GM12878 (cell line): ENCODE results near the gene DOCK1. TPM values are rescaled to one million over a fixed set of nuclear protein-coding genes. Genes with fewer than 3 reads are reported as not detected.

Experiments used
- ATAC-seq: fragments of 200-7000 bp; cut with Tn5 transposase; 3 replicates; pipeline ENCODE4 v1.9.1; 2020; ENCODE audit warnings: mild to moderate bottlenecking, moderate library complexity
- BruUV-seq: library from RNA; stranded (reverse); fragments of 400-500 nt; replicated peaks from 2 replicates; lab custom pipeline; 2021; lab: Mats Ljungman, UMichigan
- CTCF ChIA-PET: fragments of 300-600 bp; sonication (Branson Sonifier 250); formaldehyde crosslinking; extraction: SDS; loops from one replicate; lab custom pipeline; 2021; ENCODE audit warnings: inconsistent platforms; lab: Yijun Ruan, JAX
- POLR2A ChIA-PET: fragments of 350-600 bp; formaldehyde crosslinking; extraction: SDS; loops from one replicate; lab custom pipeline; 2021; ENCODE audit warnings: inconsistent platforms; lab: Charles Lee
- RAD21 ChIA-PET: fragments of 300-600 bp; sonication (Branson Sonifier 250); formaldehyde crosslinking; loops from one replicate; lab custom pipeline; 2023; ENCODE audit warnings: antibody characterized with exemption; ENCODE audit not compliant: unreplicated experiment; lab: Charles Lee
- SMC1A ChIA-PET: fragments of 300-600 bp; sonication (Branson Sonifier 250); formaldehyde crosslinking; loops from one replicate; lab custom pipeline; 2023; ENCODE audit not compliant: unreplicated experiment, uncharacterized antibody; lab: Charles Lee
- DNase-seq: peaks from one replicate; pipeline ENCODE4 v3.0.0-alpha.2; 2011; ENCODE audit warnings: low read depth, low spot score
- FAIRE-seq: peaks from 3 replicates; lab custom pipeline; 2011; peaks lifted over from hg19 to GRCh38; lab: Jason Lieb, UNC
- H2AFZ ChIP-seq: 2 replicates; pipeline ENCODE4 v1.6.0; 2011; ENCODE audit warnings: low read depth, low read length, control low read depth; ENCODE audit not compliant: control insufficient read depth
- H3K27ac ChIP-seq: 2 replicates; pipeline ENCODE4 v1.5.1; 2011; ENCODE audit warnings: control low read depth; ENCODE audit not compliant: control insufficient read depth, insufficient read depth
- H3K27me3 ChIP-seq, 2 experiments: replicated peaks in 1 of 2; 2 replicates each; pipeline versions ENCODE4 v1.6.0 to v1.6.1; 2011; ENCODE audit warnings: low read length in 1 of 2; ENCODE audit not compliant: control insufficient read depth in 2 of 2, insufficient read depth in 2 of 2
- H3K36me3 ChIP-seq, 2 experiments: 2 replicates each; pipeline ENCODE4 v1.5.1; 2011; ENCODE audit warnings: low read length in 1 of 2; ENCODE audit not compliant: control insufficient read depth in 2 of 2, insufficient read depth in 2 of 2
- H3K4me1 ChIP-seq: 2 replicates; pipeline ENCODE4 v1.6.1; 2011; ENCODE audit warnings: mild to moderate bottlenecking, low read length, moderate library complexity, mixed read lengths; ENCODE audit not compliant: control insufficient read depth, insufficient read depth
- H3K4me2 ChIP-seq: 2 replicates; pipeline ENCODE4 v1.6.0; 2011; ENCODE audit warnings: control low read depth; ENCODE audit not compliant: control insufficient read depth, insufficient read depth
- H3K4me3 ChIP-seq: fragments of 200-600 bp; sonication (generic); 2 replicates; pipeline ENCODE4 v1.5.1; 2016
- H3K79me2 ChIP-seq: 2 replicates; pipeline ENCODE4 v1.6.0; 2011; ENCODE audit warnings: low read length; ENCODE audit not compliant: control insufficient read depth, insufficient read depth
- H3K9ac ChIP-seq: 2 replicates; pipeline ENCODE4 v1.8.0; 2011; ENCODE audit warnings: low read length, control low read depth, mixed read lengths; ENCODE audit not compliant: control insufficient read depth, insufficient read depth
- H3K9me3 ChIP-seq: replicated peaks from 3 replicates; pipeline ENCODE4 v1.5.1; 2011; ENCODE audit warnings: mild to moderate bottlenecking, low read length; ENCODE audit not compliant: control insufficient read depth, insufficient read depth
- H4K20me1 ChIP-seq: 2 replicates; pipeline ENCODE4 v1.6.0; 2011; ENCODE audit not compliant: control insufficient read depth, insufficient read depth
- ATF7 ChIP-seq: fragments of 450-650 bp; IDR thresholded peaks from 2 replicates; pipeline ENCODE4 v1.6.1; 2016; ENCODE audit warnings: low read depth, mild to moderate bottlenecking
- HCFC1 ChIP-seq: fragments of 150-350 bp; IDR thresholded peaks from 2 replicates; pipeline ENCODE4 v1.6.1; 2014; ENCODE audit warnings: low read length
- MEF2A ChIP-seq: IDR thresholded peaks from 2 replicates; pipeline ENCODE4 v1.6.1; 2011; ENCODE audit warnings: low read depth, mild to moderate bottlenecking, low read length, moderate library complexity; ENCODE audit not compliant: insufficient read depth
- TCF3 ChIP-seq: IDR thresholded peaks from 2 replicates; pipeline ENCODE4 v1.6.1; 2012; ENCODE audit warnings: low read depth, mild to moderate bottlenecking, low read length, borderline replicate concordance; ENCODE audit not compliant: insufficient read depth
- WGBS: methylation state at CpG from one replicate; pipeline ENCODE4 v1.1.6; 2016; ENCODE audit warnings: low lambda C conversion rate; ENCODE audit not compliant: insufficient replicate concordance, insufficient coverage; ENCODE audit errors: missing lambda C conversion rate; 5-methylcytosine and 5-hydroxymethylcytosine counted together
- in situ Hi-C: fragments of 300-500 bp; cut with MboI; formaldehyde crosslinking; loops from 9 replicates; pipeline ENCODE4 v1.14.3; 2018; ENCODE audit warnings: mixed read lengths
- intact Hi-C: fragments of 100-400 bp; cut with micrococcal nuclease; formaldehyde crosslinking; loops from one replicate; pipeline ENCODE4 v1.14.2; 2022; ENCODE audit not compliant: unreplicated experiment
- polyA plus RNA-seq, 11 experiments: library from polyadenylated mRNA; depleted of rRNA in 4 of 11; unstranded in 6 of 11; stranded (reverse) in 5 of 11; fragments of >200 nt; fragmentation: Nextera tagmentation in 4 of 11; fragmentation: Illumina TruSeq in 1 of 11; extraction: Ambion mirVana in 4 of 11; extraction: Trizol in 1 of 11; gene quantifications; 1 replicate in 1 of 11; 2 replicates in 10 of 11; pipeline versions ENCODE4 v1.2.1 to v1.2.3, GENCODE V29; 2011 to 2016; ENCODE audit warnings: inconsistent platforms in 2 of 11, missing spikeins in 2 of 11, low read depth in 1 of 11
- total RNA-seq, 4 experiments: library from RNA; depleted of rRNA in 3 of 4; stranded (reverse); fragments of >200 nt in 3 of 4; fragmentation: Illumina TruSeq in 1 of 4; extraction: Trizol in 1 of 4; gene quantifications; 2 replicates each; pipeline versions ENCODE4 v1.2.1 to v1.2.3, GENCODE V29; 2013 to 2021

DOCK1 gene
- total and polyA plus RNA-seq, 10 of the 15 experiments (the other 5 are each of a cell fraction or from before 2014, with no cell fraction given) = 0.05 to 0.18 TPM; not detected in 8

- H3K9me3 ChIP-seq = no peaks in the 10 kb centered on the region; the same call in 2 of the 3 replicates
- H3K79me2 ChIP-seq = no peaks in the 10 kb centered on the region
- no peak overlapping the region for H3K27ac ChIP-seq
- no peak for FAIRE-seq
- ChIA-PET POLR2A (no interaction called here), RAD21 (no interaction called here), CTCF (no interaction called here), SMC1A (no interaction called here)
- H3K27me3 ChIP-seq = no peaks in the 10 kb centered on the region
- intact Hi-C loops = no loop called here
- H2AFZ ChIP-seq = no peak overlapping the region
- no peaks in the 10 kb centered on the region for H3K4me1 ChIP-seq
- in situ Hi-C loops = no loop called here
- H4K20me1 ChIP-seq = no peaks in the 10 kb centered on the region
- H3K9ac ChIP-seq = no peak overlapping the region
- DNase-seq = no peak
- no TSS peak for BruUV-seq
- H3K4me2 ChIP-seq = no peak overlapping the region
- no peak for TF ChIP-seq ATF7
- no peak for TF ChIP-seq HCFC1
- no peak for TF ChIP-seq TCF3
- ATAC-seq = no peak
- no peaks in the 10 kb centered on the region for H3K36me3 ChIP-seq
- 48% methylated on average over 11 of the region's 11 CpGs for WGBS
- H3K4me3 ChIP-seq = no peak overlapping the region
Measured at GRCh38 chr10:126972635-126973414, 67.6 kb downstream of the DOCK1 start.

GRCh38 chr10:126975221-126975620, 70.0 kb downstream of the DOCK1 start:
- Histone ChIP-seq H3K9ac (no peak overlapping the region), H3K79me2 (no peaks in the 10 kb centered on the region), H3K4me2 (no peak overlapping the region), H3K27me3 (no peaks in the 10 kb centered on the region), H3K4me3 (no peak overlapping the region), H3K36me3 (no peaks in the 10 kb centered on the region), H3K4me1 (no peaks in the 10 kb centered on the region), H3K27ac (no peak overlapping the region), H3K9me3 (no peaks in the 10 kb centered on the region; the same call in 2 of the 3 replicates), H4K20me1 (no peaks in the 10 kb centered on the region), H2AFZ (no peak overlapping the region)
- RAD21 ChIA-PET = no interaction called here
- SMC1A ChIA-PET = no interaction called here
- BruUV-seq = no TSS peak
- CTCF ChIA-PET = no interaction called here
- ATAC-seq (no peak), DNase-seq (no peak), FAIRE-seq (no peak)
- POLR2A ChIA-PET = no interaction called here
- WGBS = 28% methylated on average over 5 of the region's 5 CpGs
- in situ Hi-C loops (no loop called here), intact Hi-C loops (no loop called here)
- no peak for TF ChIP-seq MEF2A
